Endothelial cell of umbilical vein (primary cell): ENCODE measurements around the gene PTH1R. TPM values are rescaled to one million over a fixed set of nuclear protein-coding genes. Genes with fewer than 3 reads are reported as not detected.

Experiments used
- BruUV-seq: library from RNA; stranded (reverse); fragments of 400-500 nt; replicated peaks from 2 replicates; lab custom pipeline; 2021; lab: Mats Ljungman, UMichigan
- CTCF ChIA-PET: fragments of 300-600, 350-600 bp; sonication (Branson Sonifier 250); formaldehyde crosslinking; loops from one replicate; lab custom pipeline; 2021; ENCODE audit warnings: antibody characterized with exemption, inconsistent platforms; lab: Charles Lee
- POLR2A ChIA-PET: fragments of 300-600, 350-600 bp; sonication (Branson Sonifier 250); formaldehyde crosslinking; loops from one replicate; lab custom pipeline; 2021; ENCODE audit warnings: antibody characterized with exemption, inconsistent platforms; lab: Charles Lee
- DNase-seq: peaks from one replicate; pipeline ENCODE4 v3.0.0-alpha.2; 2011; ENCODE audit warnings: low read depth, low spot score
- FAIRE-seq: peaks from 2 replicates; lab custom pipeline; 2011; peaks lifted over from hg19 to GRCh38; lab: Jason Lieb, UNC
- H2AFZ ChIP-seq: 2 replicates; pipeline ENCODE4 v1.6.0; 2012; ENCODE audit warnings: low read depth, low read length, control low read depth, inconsistent platforms
- H3K27ac ChIP-seq: 2 replicates; pipeline ENCODE4 v1.5.1; 2011; ENCODE audit warnings: low read depth, mild to moderate bottlenecking, control low read depth, low read length, moderate library complexity; ENCODE audit not compliant: insufficient read depth
- H3K27me3 ChIP-seq, 2 experiments: 2 replicates each; pipeline versions ENCODE4 v1.6.0 to v1.6.1; 2011; ENCODE audit warnings: low read length in 2 of 2, mixed read lengths in 1 of 2; ENCODE audit not compliant: control insufficient read depth in 2 of 2, insufficient read depth in 2 of 2
- H3K36me3 ChIP-seq, 2 experiments: 2 replicates in 1 of 2; 3 replicates in 1 of 2; pipeline ENCODE4 v1.5.1; 2011; ENCODE audit warnings: low read length in 2 of 2, mild to moderate bottlenecking in 1 of 2, moderate library complexity in 1 of 2; ENCODE audit not compliant: control insufficient read depth in 2 of 2, insufficient read depth in 2 of 2; ENCODE audit errors: extremely low read depth in 1 of 2
- H3K4me1 ChIP-seq: 3 replicates; pipeline ENCODE4 v1.5.1; 2011; ENCODE audit warnings: mild to moderate bottlenecking, low read length; ENCODE audit not compliant: control insufficient read depth, insufficient read depth; ENCODE audit errors: extremely low read depth
- H3K4me2 ChIP-seq: 2 replicates; pipeline ENCODE4 v1.6.1; 2011; ENCODE audit warnings: low read length, control low read depth, mixed read lengths; ENCODE audit not compliant: insufficient read depth
- H3K4me3 ChIP-seq, 3 experiments: fragments of 200-600 bp in 1 of 3; sonication (generic), shearing (Covaris generic) in 1 of 3; replicated peaks in 1 of 3; 2 replicates each; pipeline ENCODE4 v1.5.1; 2011 to 2016; ENCODE audit warnings: control low read depth in 3 of 3, low read length in 3 of 3, mild to moderate bottlenecking in 2 of 3, inconsistent platforms in 1 of 3, low read depth in 1 of 3, moderate library complexity in 1 of 3; ENCODE audit not compliant: insufficient read depth in 1 of 3
- H3K79me2 ChIP-seq: 2 replicates; pipeline ENCODE4 v1.6.0; 2012; ENCODE audit warnings: low read length, inconsistent platforms; ENCODE audit not compliant: control insufficient read depth, insufficient read depth
- H3K9ac ChIP-seq: replicated peaks from 2 replicates; pipeline ENCODE3; 2011; ENCODE audit warnings: low read length, control low read depth; ENCODE audit not compliant: insufficient read depth; ENCODE audit errors: extremely low read depth
- H3K9me1 ChIP-seq: replicated peaks from 3 replicates; pipeline ENCODE4 v1.6.0; 2011; ENCODE audit warnings: mild to moderate bottlenecking, low read length; ENCODE audit not compliant: control insufficient read depth, insufficient read depth; ENCODE audit errors: extremely low read depth
- H3K9me3 ChIP-seq: replicated peaks from 2 replicates; pipeline ENCODE4 v1.5.1; 2012; ENCODE audit warnings: low read length, inconsistent platforms; ENCODE audit not compliant: control insufficient read depth, insufficient read depth
- H4K20me1 ChIP-seq: replicated peaks from 2 replicates; pipeline ENCODE3; 2011; ENCODE audit warnings: mild to moderate bottlenecking, low read length; ENCODE audit not compliant: control insufficient read depth, insufficient read depth; ENCODE audit errors: extremely low read depth
- EZH2 ChIP-seq: IDR thresholded peaks from 2 replicates; pipeline ENCODE4 v1.6.1; 2012; ENCODE audit warnings: borderline replicate concordance, low read depth, mild to moderate bottlenecking, moderate library complexity, low read length, inconsistent platforms; ENCODE audit not compliant: severe bottlenecking
- FOS ChIP-seq: IDR thresholded peaks from 2 replicates; pipeline ENCODE4 v1.6.1; 2011; ENCODE audit warnings: mild to moderate bottlenecking, low read length, moderate library complexity, borderline replicate concordance; ENCODE audit not compliant: insufficient read depth
- GATA2 ChIP-seq: IDR thresholded peaks from 2 replicates; pipeline ENCODE4 v1.7.0; 2011; ENCODE audit warnings: low read depth, mild to moderate bottlenecking, moderate library complexity, mixed read lengths, low read length; ENCODE audit not compliant: insufficient read length, insufficient read depth
- JUN ChIP-seq: IDR thresholded peaks from 2 replicates; pipeline ENCODE4 v1.6.1; 2011; ENCODE audit warnings: borderline replicate concordance, low read depth; ENCODE audit not compliant: insufficient read length, insufficient read depth
- MYC ChIP-seq: IDR thresholded peaks from one replicate; pipeline ENCODE4 v1.6.1; 2011; ENCODE audit warnings: mild to moderate bottlenecking, low read depth, low read length
- POLR2A ChIP-seq: IDR thresholded peaks from 2 replicates; pipeline ENCODE4 v1.6.1; 2012; ENCODE audit warnings: low read depth, mild to moderate bottlenecking, control low read depth, low read length
- POLR2AphosphoS5 ChIP-seq: IDR thresholded peaks from 2 replicates; pipeline ENCODE4 v1.6.1; 2012; ENCODE audit warnings: low read depth, mild to moderate bottlenecking, control low read depth, low read length, moderate library complexity; ENCODE audit not compliant: insufficient read depth
- dilution Hi-C: fragments of 300-500 bp; cut with MboI; formaldehyde crosslinking; loops from one replicate; pipeline ENCODE4 v1.15.0; 2019; ENCODE audit warnings: low sequenced_read_pairs; ENCODE audit not compliant: extremely low pct_ligation_motif_present
- intact Hi-C: fragments of 100-400 bp; cut with micrococcal nuclease; formaldehyde crosslinking; loops from one replicate; pipeline ENCODE4 v1.10.0; 2022
- polyA plus RNA-seq, 4 experiments: library from polyadenylated mRNA; depleted of rRNA in 3 of 4; stranded (reverse) in 3 of 4; unstranded in 1 of 4; fragments of >200 nt; gene quantifications; 2 replicates each; pipeline versions ENCODE4 v1.2.1 to v1.2.3, GENCODE V29; 2011 to 2012; ENCODE audit warnings: missing spikeins in 1 of 4
- total RNA-seq: library from RNA; stranded (reverse); gene quantifications from 2 replicates; pipeline ENCODE4 v1.2.3, GENCODE V29; 2021
- TF ChIP-seq, protein P1 (sequence below): IDR thresholded peaks from 2 replicates; pipeline ENCODE4 v1.6.1; 2011; ENCODE audit not compliant: insufficient read depth, insufficient read length
- TF ChIP-seq, protein P2 (sequence below), 2 donors: IDR thresholded peaks; 1 replicate in 1 of 2; 2 replicates in 1 of 2; pipeline ENCODE4 v1.5.1; 2011; ENCODE audit warnings: low read length in 2 of 2, mild to moderate bottlenecking in 2 of 2, moderate library complexity in 2 of 2, control low read depth in 1 of 2, inconsistent platforms in 1 of 2, low read depth in 1 of 2; ENCODE audit not compliant: insufficient read depth in 1 of 2; ENCODE audit errors: extremely low read depth in 1 of 2

Gene PTH1R
- total and polyA plus RNA-seq, 2 donors (not counting 3 experiments of a cell fraction or from before 2014, with no cell fraction given): 0.08 to 0.46 TPM

DNA sequence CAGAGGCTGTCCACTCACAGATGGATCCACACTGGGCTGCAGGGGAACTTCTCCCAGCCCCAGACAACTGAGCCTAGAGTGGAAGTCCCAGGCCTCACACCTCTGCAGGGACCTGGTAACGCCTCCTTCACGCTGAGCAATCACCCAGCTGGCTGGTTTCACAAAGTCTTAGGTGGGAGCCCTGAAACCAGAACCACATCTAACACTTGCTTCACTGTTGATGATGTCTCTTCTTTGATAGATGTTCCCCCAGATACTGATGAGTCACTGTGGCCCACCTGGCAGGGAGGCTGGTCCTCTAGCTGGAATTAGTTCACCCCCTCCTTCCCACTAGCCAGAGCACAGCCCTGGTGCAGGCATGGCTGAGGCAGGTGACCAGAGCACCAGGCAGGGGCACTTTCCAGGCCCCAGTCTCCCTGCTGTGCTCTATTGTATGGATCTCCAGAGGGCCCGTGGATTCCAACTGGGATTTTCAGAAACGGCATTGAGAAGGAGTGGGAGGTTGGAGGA is 47.8 kb upstream of the PTH1R start:
- Histone ChIP-seq H3K9me1 (no peaks in the 10 kb centered on the region), H3K27ac (no peak overlapping the region), H3K9me3 (no peaks in the 10 kb centered on the region), H3K4me3 (no peak overlapping the region), H2AFZ (no peak overlapping the region), H3K36me3 (no peaks in the 10 kb centered on the region), H3K4me1 (no peaks in the 10 kb centered on the region), H3K79me2 (no peaks in the 10 kb centered on the region), H3K4me2 (no peak overlapping the region), H3K27me3 (peaks cover 8 to 13% of the 10 kb centered on the region in 2 experiments), H3K9ac (no peak overlapping the region), H4K20me1 (no peaks in the 10 kb centered on the region)
- BruUV-seq: no TSS peak
- no peak for TF ChIP-seq POLR2AphosphoS5
- TF ChIP-seq, protein P1, sequence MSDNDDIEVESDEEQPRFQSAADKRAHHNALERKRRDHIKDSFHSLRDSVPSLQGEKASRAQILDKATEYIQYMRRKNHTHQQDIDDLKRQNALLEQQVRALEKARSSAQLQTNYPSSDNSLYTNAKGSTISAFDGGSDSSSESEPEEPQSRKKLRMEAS: no peak
- TF ChIP-seq EZH2: no peak
- no peak for TF ChIP-seq FOS
- no peak for TF ChIP-seq JUN
- no peak for TF ChIP-seq MYC
- TF ChIP-seq, protein P2, sequence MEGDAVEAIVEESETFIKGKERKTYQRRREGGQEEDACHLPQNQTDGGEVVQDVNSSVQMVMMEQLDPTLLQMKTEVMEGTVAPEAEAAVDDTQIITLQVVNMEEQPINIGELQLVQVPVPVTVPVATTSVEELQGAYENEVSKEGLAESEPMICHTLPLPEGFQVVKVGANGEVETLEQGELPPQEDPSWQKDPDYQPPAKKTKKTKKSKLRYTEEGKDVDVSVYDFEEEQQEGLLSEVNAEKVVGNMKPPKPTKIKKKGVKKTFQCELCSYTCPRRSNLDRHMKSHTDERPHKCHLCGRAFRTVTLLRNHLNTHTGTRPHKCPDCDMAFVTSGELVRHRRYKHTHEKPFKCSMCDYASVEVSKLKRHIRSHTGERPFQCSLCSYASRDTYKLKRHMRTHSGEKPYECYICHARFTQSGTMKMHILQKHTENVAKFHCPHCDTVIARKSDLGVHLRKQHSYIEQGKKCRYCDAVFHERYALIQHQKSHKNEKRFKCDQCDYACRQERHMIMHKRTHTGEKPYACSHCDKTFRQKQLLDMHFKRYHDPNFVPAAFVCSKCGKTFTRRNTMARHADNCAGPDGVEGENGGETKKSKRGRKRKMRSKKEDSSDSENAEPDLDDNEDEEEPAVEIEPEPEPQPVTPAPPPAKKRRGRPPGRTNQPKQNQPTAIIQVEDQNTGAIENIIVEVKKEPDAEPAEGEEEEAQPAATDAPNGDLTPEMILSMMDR (IDR thresholded peaks at IDR 0.05; ENCODE audit: extremely low read depth in 1 of 2, insufficient read depth in 1 of 2, low read depth in 1 of 2, low read length in 2 of 2): no peak
- TF ChIP-seq GATA2: no peak
- no peak for TF ChIP-seq POLR2A
- ChIA-PET CTCF (no interaction called here), POLR2A (no interaction called here)
- no peak for FAIRE-seq
- dilution Hi-C loops: no loop called here
- DNase-seq: no peak
- intact Hi-C loops: no loop called here
